Measurements from ENCODE around the gene DHRS9. TPM values are rescaled to one million over a fixed set of nuclear protein-coding genes. Genes with fewer than 3 reads are reported as not detected.
A peak's percentile ranks its signal among the peaks of the same experiment; 100 is the strongest.

DHRS9 gene
- total and polyA plus RNA-seq, 4 donors: 1.5 to 17.2 (median 4.0) TPM

GRCh38 chr2:169108099-169108884, 38.9 kb downstream of the DHRS9 start:
- WGBS, 2 donors: 24 to 39% methylated on average over 3 of the region's 3 CpGs
- no peaks in the 10 kb centered on the region for H3K36me3 ChIP-seq (ENCODE audit: control insufficient read depth in 4 of 4, insufficient read depth in 4 of 4, low read length in 4 of 4)
- no peak overlapping the region for H3K9ac ChIP-seq (ENCODE audit: insufficient read depth in 1 of 2, low read length in 2 of 2)
- no peak overlapping the region for H3K4me3 ChIP-seq
- peaks cover 0 to 4% (median 0%) of the 10 kb centered on the region in 4 donors for H3K9me3 ChIP-seq (ENCODE audit: control insufficient read depth in 4 of 4, insufficient read depth in 3 of 4, low read length in 3 of 4)
- DNase-seq (no peak), ATAC-seq (ENCODE audit: insufficient read depth, low FRiP score) (no peak)
- no peaks in the 10 kb centered on the region for H3K4me1 ChIP-seq (ENCODE audit: control insufficient read depth in 5 of 5, insufficient read depth in 5 of 5, low read length in 5 of 5)
- no peaks in the 10 kb centered on the region for H3K27me3 ChIP-seq (ENCODE audit: control insufficient read depth in 3 of 3, insufficient read depth in 3 of 3, low read length in 2 of 3)
- H3K27ac ChIP-seq (ENCODE audit: low read depth in 1 of 2, low read length in 1 of 2): no peak overlapping the region
- TF ChIP-seq CTCF (IDR thresholded peaks at IDR 0.05; ENCODE audit: control extremely low read depth, extremely low read depth): no peak

GRCh38 chr2:169109502-169110409, 40.4 kb downstream of the DHRS9 start:
- ATAC-seq (ENCODE audit: insufficient read depth, low FRiP score): peak; percentile 79
- 50 to 54% methylated on average over 21 of the region's 21 CpGs for WGBS, 2 donors
- TF ChIP-seq CTCF (IDR thresholded peaks at IDR 0.05; ENCODE audit: control extremely low read depth, extremely low read depth): peak; percentile 80

GRCh38 chr2:169110419-169110818, 41.1 kb downstream of the DHRS9 start:
- Histone ChIP-seq H3K27me3 (ENCODE audit: control insufficient read depth in 3 of 3, insufficient read depth in 3 of 3, low read length in 2 of 3) (no peaks in the 10 kb centered on the region), H3K4me3 (no peak overlapping the region), H3K4me1 (ENCODE audit: control insufficient read depth in 5 of 5, insufficient read depth in 5 of 5, low read length in 5 of 5) (no peaks in the 10 kb centered on the region), H3K9me3 (ENCODE audit: control insufficient read depth in 4 of 4, insufficient read depth in 3 of 4, low read length in 3 of 4) (peaks cover 0 to 4% (median 0%) of the 10 kb centered on the region in 4 donors), H3K27ac (ENCODE audit: low read depth in 1 of 2, low read length in 1 of 2) (no peak overlapping the region), H3K9ac (ENCODE audit: insufficient read depth in 1 of 2, low read length in 2 of 2) (no peak overlapping the region), H3K36me3 (ENCODE audit: control insufficient read depth in 4 of 4, insufficient read depth in 4 of 4, low read length in 4 of 4) (no peaks in the 10 kb centered on the region)
- no peak for TF ChIP-seq CTCF (IDR thresholded peaks at IDR 0.05; ENCODE audit: control extremely low read depth, extremely low read depth)
- 74 to 83% methylated on average over 7 of the region's 7 CpGs for WGBS, 2 donors
- DNase-seq (no peak), ATAC-seq (ENCODE audit: insufficient read depth, low FRiP score) (no peak)

More at GRCh38 chr2:169109502-169110409, 40.4 kb downstream of the DHRS9 start:
- H3K36me3 ChIP-seq (ENCODE audit: control insufficient read depth in 4 of 4, insufficient read depth in 4 of 4, low read length in 4 of 4): no peaks in the 10 kb centered on the region
- H3K9me3 ChIP-seq (ENCODE audit: control insufficient read depth in 4 of 4, insufficient read depth in 3 of 4, low read length in 3 of 4): peaks cover 0 to 4% (median 0%) of the 10 kb centered on the region in 4 donors
- H3K4me3 ChIP-seq: no peak overlapping the region
- H3K4me1 ChIP-seq (ENCODE audit: control insufficient read depth in 5 of 5, insufficient read depth in 5 of 5, low read length in 5 of 5): no peaks in the 10 kb centered on the region
- H3K9ac ChIP-seq (ENCODE audit: insufficient read depth in 1 of 2, low read length in 2 of 2): no peak overlapping the region
- peak; percentile 82 to 86 (median 83) for DNase-seq
- H3K27ac ChIP-seq (ENCODE audit: low read depth in 1 of 2, low read length in 1 of 2): no peak overlapping the region
- no peaks in the 10 kb centered on the region for H3K27me3 ChIP-seq (ENCODE audit: control insufficient read depth in 3 of 3, insufficient read depth in 3 of 3, low read length in 2 of 3)
